Measurements from ENCODE around the gene RHCE. TPM values are rescaled to one million over a fixed set of nuclear protein-coding genes. Genes with fewer than 3 reads are reported as not detected.
A peak's percentile ranks its signal among the peaks of the same experiment; 100 is the strongest.
"Not testable (repeated sequence)": the region's sequence is repeated elsewhere in the genome, so short reads cannot be mapped to it uniquely, and the experiment has no call there.

RHCE gene
- total and polyA plus RNA-seq, 2 donors (not counting 1 experiment from before 2014, with no cell fraction given), result 0.50 to 1.2 TPM

GRCh38 chr1:25392841-25393240, 27.8 kb downstream of the RHCE start:
- Histone ChIP-seq H3K79me2 (ENCODE audit: control insufficient read depth, insufficient read depth, low read length) (no peaks in the 10 kb centered on the region), H3K4me2 (ENCODE audit: extremely low read depth, insufficient read depth, low read length) (no peak overlapping the region), H3K4me1 (ENCODE audit: control insufficient read depth, extremely low read depth, insufficient read depth, low read length) (no peaks in the 10 kb centered on the region), H3K27me3 (ENCODE audit: control insufficient read depth, insufficient read depth, low read length) (no peaks in the 10 kb centered on the region), H3K36me3 (ENCODE audit: control insufficient read depth, insufficient read depth, low read length) (no peaks in the 10 kb centered on the region), H2AFZ (ENCODE audit: low read length) (no peak overlapping the region), H3K9ac (ENCODE audit: insufficient read depth, low read length) (no peak overlapping the region), H3K4me3 (replicated peaks in 1 of 4; ENCODE audit: control extremely low read depth in 1 of 4, insufficient read depth in 1 of 4, low read depth in 3 of 4, low read length in 4 of 4) (no peak overlapping the region), H3K27ac (ENCODE audit: insufficient read depth, low read length) (no peak overlapping the region), H3K9me3 (ENCODE audit: control insufficient read depth, insufficient read depth, low read depth, low read length) (no peaks in the 10 kb centered on the region), H4K20me1 (ENCODE audit: control insufficient read depth, extremely low read depth, insufficient read depth, low read length) (no peaks in the 10 kb centered on the region)
- no peak for TF ChIP-seq CTCF (conservative IDR thresholded peaks at IDR 0.05 in 1 of 2, IDR thresholded peaks at IDR 0.05 in 1 of 2; ENCODE audit: low read depth in 1 of 2, low read length in 2 of 2)
- no peak for TF ChIP-seq EZH2 (IDR thresholded peaks at IDR 0.05; ENCODE audit: low read length, missing control alignments)
- DNase-seq (ENCODE audit: low read depth in 2 of 2), result no peak

GRCh38 chr1:25389721-25390120, 30.9 kb downstream of the RHCE start:
- not testable (repeated sequence) for H3K27ac ChIP-seq (ENCODE audit: insufficient read depth, low read length); H3K36me3 ChIP-seq (ENCODE audit: control insufficient read depth, insufficient read depth, low read length); H3K4me1 ChIP-seq (ENCODE audit: control insufficient read depth, extremely low read depth, insufficient read depth, low read length); H3K4me2 ChIP-seq (ENCODE audit: extremely low read depth, insufficient read depth, low read length); H3K9ac ChIP-seq (ENCODE audit: insufficient read depth, low read length); H3K79me2 ChIP-seq (ENCODE audit: control insufficient read depth, insufficient read depth, low read length); H3K4me3 ChIP-seq (replicated peaks in 1 of 4; ENCODE audit: control extremely low read depth in 1 of 4, insufficient read depth in 1 of 4, low read depth in 3 of 4, low read length in 4 of 4); H3K27me3 ChIP-seq (ENCODE audit: control insufficient read depth, insufficient read depth, low read length); DNase-seq (ENCODE audit: low read depth in 2 of 2); H4K20me1 ChIP-seq (ENCODE audit: control insufficient read depth, extremely low read depth, insufficient read depth, low read length); H3K9me3 ChIP-seq (ENCODE audit: control insufficient read depth, insufficient read depth, low read depth, low read length); H2AFZ ChIP-seq (ENCODE audit: low read length)

GRCh38 chr1:25388691-25389090, 31.9 kb downstream of the RHCE start:
- not testable (repeated sequence) for H3K4me1 ChIP-seq (ENCODE audit: control insufficient read depth, extremely low read depth, insufficient read depth, low read length); DNase-seq (ENCODE audit: low read depth in 2 of 2); H3K27me3 ChIP-seq (ENCODE audit: control insufficient read depth, insufficient read depth, low read length); H3K9ac ChIP-seq (ENCODE audit: insufficient read depth, low read length); H3K36me3 ChIP-seq (ENCODE audit: control insufficient read depth, insufficient read depth, low read length); H3K79me2 ChIP-seq (ENCODE audit: control insufficient read depth, insufficient read depth, low read length); H3K4me2 ChIP-seq (ENCODE audit: extremely low read depth, insufficient read depth, low read length); H3K4me3 ChIP-seq (replicated peaks in 1 of 4; ENCODE audit: control extremely low read depth in 1 of 4, insufficient read depth in 1 of 4, low read depth in 3 of 4, low read length in 4 of 4); H3K27ac ChIP-seq (ENCODE audit: insufficient read depth, low read length); H4K20me1 ChIP-seq (ENCODE audit: control insufficient read depth, extremely low read depth, insufficient read depth, low read length); H2AFZ ChIP-seq (ENCODE audit: low read length); H3K9me3 ChIP-seq (ENCODE audit: control insufficient read depth, insufficient read depth, low read depth, low read length)

- not testable (repeated sequence) for H3K9ac ChIP-seq (ENCODE audit: insufficient read depth, low read length); H3K79me2 ChIP-seq (ENCODE audit: control insufficient read depth, insufficient read depth, low read length); H3K27me3 ChIP-seq (ENCODE audit: control insufficient read depth, insufficient read depth, low read length); H3K36me3 ChIP-seq (ENCODE audit: control insufficient read depth, insufficient read depth, low read length); H2AFZ ChIP-seq (ENCODE audit: low read length); H4K20me1 ChIP-seq (ENCODE audit: control insufficient read depth, extremely low read depth, insufficient read depth, low read length); H3K9me3 ChIP-seq (ENCODE audit: control insufficient read depth, insufficient read depth, low read depth, low read length); H3K4me2 ChIP-seq (ENCODE audit: extremely low read depth, insufficient read depth, low read length); DNase-seq (ENCODE audit: low read depth in 2 of 2); H3K4me3 ChIP-seq (replicated peaks in 1 of 4; ENCODE audit: control extremely low read depth in 1 of 4, insufficient read depth in 1 of 4, low read depth in 3 of 4, low read length in 4 of 4); H3K4me1 ChIP-seq (ENCODE audit: control insufficient read depth, extremely low read depth, insufficient read depth, low read length); H3K27ac ChIP-seq (ENCODE audit: insufficient read depth, low read length)
Observed at GRCh38 chr1:25387096-25387495, 33.5 kb downstream of the RHCE start.

GRCh38 chr1:25383875-25384274, 36.8 kb downstream of the RHCE start:
- not testable (repeated sequence) for H3K4me3 ChIP-seq (replicated peaks in 1 of 4; ENCODE audit: control extremely low read depth in 1 of 4, insufficient read depth in 1 of 4, low read depth in 3 of 4, low read length in 4 of 4); H3K9me3 ChIP-seq (ENCODE audit: control insufficient read depth, insufficient read depth, low read depth, low read length); H3K4me1 ChIP-seq (ENCODE audit: control insufficient read depth, extremely low read depth, insufficient read depth, low read length); H2AFZ ChIP-seq (ENCODE audit: low read length); H3K36me3 ChIP-seq (ENCODE audit: control insufficient read depth, insufficient read depth, low read length); H3K9ac ChIP-seq (ENCODE audit: insufficient read depth, low read length); H4K20me1 ChIP-seq (ENCODE audit: control insufficient read depth, extremely low read depth, insufficient read depth, low read length); H3K79me2 ChIP-seq (ENCODE audit: control insufficient read depth, insufficient read depth, low read length); H3K27ac ChIP-seq (ENCODE audit: insufficient read depth, low read length); H3K27me3 ChIP-seq (ENCODE audit: control insufficient read depth, insufficient read depth, low read length); H3K4me2 ChIP-seq (ENCODE audit: extremely low read depth, insufficient read depth, low read length); DNase-seq (ENCODE audit: low read depth in 2 of 2)

GRCh38 chr1:25383090-25383489, 37.5 kb downstream of the RHCE start:
- not testable (repeated sequence) for H3K79me2 ChIP-seq (ENCODE audit: control insufficient read depth, insufficient read depth, low read length); H3K4me2 ChIP-seq (ENCODE audit: extremely low read depth, insufficient read depth, low read length); H3K4me1 ChIP-seq (ENCODE audit: control insufficient read depth, extremely low read depth, insufficient read depth, low read length); H3K9ac ChIP-seq (ENCODE audit: insufficient read depth, low read length); H3K4me3 ChIP-seq (replicated peaks in 1 of 4; ENCODE audit: control extremely low read depth in 1 of 4, insufficient read depth in 1 of 4, low read depth in 3 of 4, low read length in 4 of 4); H2AFZ ChIP-seq (ENCODE audit: low read length); H3K27me3 ChIP-seq (ENCODE audit: control insufficient read depth, insufficient read depth, low read length); H3K36me3 ChIP-seq (ENCODE audit: control insufficient read depth, insufficient read depth, low read length); H4K20me1 ChIP-seq (ENCODE audit: control insufficient read depth, extremely low read depth, insufficient read depth, low read length); H3K9me3 ChIP-seq (ENCODE audit: control insufficient read depth, insufficient read depth, low read depth, low read length); H3K27ac ChIP-seq (ENCODE audit: insufficient read depth, low read length)
- peak; percentile 9 to 53 for DNase-seq (ENCODE audit: low read depth in 2 of 2)
